Muscle of back (tissue), 11 donors: ENCODE measurements around the gene XXYLT1. TPM values are rescaled to one million over a fixed set of nuclear protein-coding genes. Genes with fewer than 3 reads are reported as not detected.
"Not testable (repeated sequence)": the region's sequence is repeated elsewhere in the genome, so short reads cannot be mapped to it uniquely, and the experiment has no call there.

Source experiments
- DNase-seq, 3 donors: peaks; one replicate each; pipeline versions ENCODE4 v3.0.0 to v3.0.0-alpha.2; 2013
- polyA plus RNA-seq, 10 donors: library from polyadenylated mRNA; unstranded; fragments of 120-200 nt; gene quantifications; one replicate each; pipeline ENCODE4 v1.2.1, GENCODE V29; 2013; ENCODE audit not compliant: insufficient read length in 10 of 10

XXYLT1 gene
- polyA plus RNA-seq, 10 donors: 17.8 to 32.2 (median 22.8) TPM

DNA sequence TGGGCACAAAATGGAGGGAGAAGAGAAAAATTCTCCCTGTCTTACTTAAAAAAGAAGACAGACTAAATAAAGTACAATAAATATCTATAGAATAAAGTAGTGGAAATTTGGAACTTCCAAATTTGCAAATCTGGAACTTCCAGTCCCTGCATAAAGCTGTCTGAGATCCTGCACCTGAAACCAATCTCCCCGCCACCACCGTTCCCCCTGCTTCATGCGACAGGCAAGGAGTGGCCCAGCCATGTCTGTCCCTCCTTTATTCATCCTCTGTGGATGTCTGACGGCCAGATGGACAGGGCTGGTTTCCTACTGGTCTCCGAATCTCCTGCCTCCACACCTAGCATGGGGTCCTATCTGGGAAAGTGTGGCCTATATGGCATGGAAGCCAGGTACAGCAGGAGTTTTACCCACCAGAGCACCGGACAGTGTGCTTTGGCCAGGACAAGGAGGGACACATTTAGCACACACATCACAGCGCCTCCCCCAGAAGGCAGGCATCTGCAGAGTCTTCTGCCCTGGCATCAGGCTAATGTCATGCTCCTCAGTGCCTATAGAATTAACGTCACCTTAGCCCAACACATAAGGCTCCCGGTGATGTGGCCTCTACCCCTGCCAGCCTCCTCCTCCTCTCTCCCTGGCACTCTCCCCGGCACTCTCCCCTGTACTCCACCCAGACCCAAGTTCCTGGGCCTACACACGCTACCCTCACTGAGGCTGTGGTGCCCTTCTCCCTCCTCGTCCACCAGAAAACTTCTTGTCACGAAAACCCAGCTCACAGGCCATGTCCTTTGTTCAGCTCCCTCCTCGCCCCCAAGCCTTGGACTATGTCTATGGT, 170.8 kb downstream of the XXYLT1 start:
- no peak for DNase-seq

DNA sequence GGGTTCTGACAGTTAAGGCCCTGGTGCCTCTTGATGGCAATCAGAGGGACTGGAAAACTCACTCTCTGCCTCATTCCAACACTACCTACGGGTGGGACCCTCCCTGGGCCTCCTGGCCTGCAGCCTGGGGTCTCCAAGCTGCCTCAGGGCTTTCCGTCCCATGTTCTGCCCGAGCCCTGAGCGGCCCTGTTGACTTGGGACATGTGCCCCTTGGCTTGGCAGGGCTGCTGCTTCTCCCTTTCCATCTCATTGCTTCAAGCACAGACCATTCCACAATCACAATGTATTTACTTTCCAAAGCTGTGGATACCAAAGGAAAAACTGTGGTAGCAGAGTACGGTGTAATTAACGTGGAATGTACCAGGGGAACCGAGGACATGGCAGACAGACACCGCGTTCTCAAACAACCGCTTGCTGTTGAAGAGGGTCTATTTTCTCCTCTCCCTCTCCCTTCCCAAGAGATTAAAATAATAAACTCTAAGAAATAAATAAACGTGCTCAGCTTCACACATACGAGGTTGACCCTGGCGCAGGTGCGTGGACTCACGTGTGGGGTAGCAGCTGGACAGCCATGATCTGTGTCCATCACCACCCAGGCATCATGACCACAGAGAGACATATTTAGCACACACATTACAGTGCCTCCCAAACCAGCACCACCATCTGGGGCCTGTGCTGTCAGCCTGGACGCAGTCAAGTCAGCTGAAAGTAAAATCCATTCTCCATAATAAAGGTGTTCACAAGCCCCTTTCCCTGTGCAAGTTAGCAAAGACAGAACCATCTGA, 172.0 kb downstream of the XXYLT1 start:
- no peak for DNase-seq

DNA sequence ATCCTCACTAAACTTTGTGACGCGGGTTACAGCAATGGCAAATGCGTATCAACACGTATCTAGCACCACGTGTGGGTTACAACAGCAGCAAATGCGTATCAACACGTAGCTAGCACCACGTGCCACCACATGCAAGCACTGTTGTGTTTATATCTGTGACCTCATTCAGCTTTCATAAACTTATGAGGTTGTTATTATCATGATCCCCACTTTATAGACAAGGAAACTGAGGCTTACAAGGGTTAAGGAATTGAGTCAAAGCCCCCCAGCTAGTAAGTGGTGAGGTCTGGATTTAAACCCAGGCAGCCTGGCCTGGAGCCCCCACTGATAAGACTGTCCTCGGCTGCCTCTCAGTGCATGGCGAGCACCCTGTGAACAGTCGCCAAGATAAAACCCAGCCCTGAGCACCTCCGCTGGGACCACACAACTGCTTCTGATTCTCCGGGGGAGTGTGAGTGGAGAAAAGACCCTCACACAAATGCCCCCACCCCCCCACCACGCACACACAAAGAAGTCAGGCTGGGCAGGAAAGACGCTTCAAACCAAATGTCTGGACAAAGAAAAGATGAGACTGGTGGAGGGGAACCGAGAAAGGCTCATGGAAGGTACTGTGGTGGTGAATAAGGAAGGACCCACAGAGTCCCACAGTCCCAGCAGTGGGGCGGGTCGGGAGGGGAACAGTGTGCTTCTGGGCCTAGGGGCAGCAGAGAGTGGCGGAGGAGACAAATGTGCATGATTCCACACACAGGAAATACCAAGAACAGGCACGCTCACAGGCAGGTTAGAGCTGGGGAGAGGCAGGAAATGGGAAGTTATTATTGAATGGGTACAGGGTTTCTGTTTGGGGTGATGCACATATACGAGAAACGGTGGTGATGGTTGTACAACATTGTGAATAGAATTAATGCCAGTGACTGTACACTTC, 173.4 kb downstream of the XXYLT1 start:
- DNase-seq: no peak

DNA sequence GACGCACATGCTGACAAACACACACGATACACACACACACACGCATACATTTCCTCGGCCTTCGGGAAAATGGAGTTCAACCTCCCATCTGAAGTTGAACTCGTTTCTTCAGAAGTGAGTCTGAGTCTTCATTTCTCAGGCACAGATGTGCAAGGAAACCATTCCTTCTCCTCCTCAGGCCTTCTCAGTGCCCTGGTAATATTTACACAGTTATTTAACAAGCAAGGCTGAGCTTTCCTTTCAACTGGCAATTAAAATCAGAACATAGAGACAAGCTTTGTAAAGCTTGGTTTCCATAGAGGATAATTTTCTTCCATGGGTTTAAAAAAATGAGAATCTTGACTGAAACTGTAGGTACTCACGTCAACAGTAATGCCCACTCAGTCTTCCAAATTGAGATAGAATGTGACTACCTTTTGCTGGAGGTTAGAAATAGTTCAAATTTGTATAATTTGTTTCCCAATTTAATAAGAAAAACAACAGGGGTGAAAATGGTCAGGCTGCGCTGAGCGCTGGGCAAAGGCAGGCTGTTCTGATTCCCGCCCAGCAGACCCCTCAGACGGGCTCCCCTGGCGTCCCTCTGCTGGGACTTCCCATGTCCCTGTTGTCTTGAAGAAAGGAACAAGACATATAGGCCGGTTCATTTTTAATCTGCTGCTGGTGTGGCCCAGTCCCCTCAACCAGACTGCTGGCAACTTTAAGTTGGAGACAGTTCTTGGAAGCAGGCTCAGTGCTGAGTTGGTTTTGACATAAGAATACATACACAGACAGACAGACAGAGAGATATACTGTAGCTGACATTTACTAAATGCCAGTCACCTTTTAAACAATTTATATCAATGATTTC, 174.3 kb downstream of the XXYLT1 start:
- no peak for DNase-seq

DNA sequence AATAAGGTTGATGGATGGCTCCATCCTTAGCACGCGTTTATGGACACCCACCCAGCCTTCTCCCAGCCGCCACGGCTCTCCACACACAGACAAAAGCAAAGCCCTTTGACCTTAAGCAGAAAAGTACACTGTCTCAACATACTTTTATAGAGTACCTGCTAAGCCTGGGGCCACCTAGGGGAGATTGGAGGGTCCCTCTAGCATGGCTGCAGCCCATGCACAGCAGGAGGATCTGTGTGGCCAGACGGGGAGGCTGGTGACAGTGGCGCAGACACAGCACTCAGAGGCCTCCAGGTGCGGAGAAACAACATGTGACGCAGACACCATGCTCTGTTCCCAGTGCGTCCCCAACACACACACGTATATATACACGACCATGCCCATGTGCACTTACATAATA, 174.9 kb downstream of the XXYLT1 start:
- DNase-seq: no peak

DNA sequence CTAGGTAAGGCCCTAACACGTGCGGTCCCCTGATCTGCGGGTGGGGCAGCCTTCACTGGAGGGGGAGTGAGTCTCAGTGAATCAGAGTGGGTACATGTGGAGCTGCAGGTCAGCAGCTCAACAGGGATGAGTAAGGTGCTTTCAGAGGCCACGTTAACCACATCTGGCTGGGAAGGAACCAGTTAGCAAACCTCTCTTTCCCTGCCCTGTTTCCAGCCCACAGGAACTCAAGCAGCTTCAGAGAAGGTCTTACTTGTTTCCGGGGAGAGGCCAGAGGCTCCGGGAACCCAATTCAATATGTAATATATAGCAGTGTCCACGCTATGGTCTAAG, 175.3 kb downstream of the XXYLT1 start:
- DNase-seq: no peak

DNA sequence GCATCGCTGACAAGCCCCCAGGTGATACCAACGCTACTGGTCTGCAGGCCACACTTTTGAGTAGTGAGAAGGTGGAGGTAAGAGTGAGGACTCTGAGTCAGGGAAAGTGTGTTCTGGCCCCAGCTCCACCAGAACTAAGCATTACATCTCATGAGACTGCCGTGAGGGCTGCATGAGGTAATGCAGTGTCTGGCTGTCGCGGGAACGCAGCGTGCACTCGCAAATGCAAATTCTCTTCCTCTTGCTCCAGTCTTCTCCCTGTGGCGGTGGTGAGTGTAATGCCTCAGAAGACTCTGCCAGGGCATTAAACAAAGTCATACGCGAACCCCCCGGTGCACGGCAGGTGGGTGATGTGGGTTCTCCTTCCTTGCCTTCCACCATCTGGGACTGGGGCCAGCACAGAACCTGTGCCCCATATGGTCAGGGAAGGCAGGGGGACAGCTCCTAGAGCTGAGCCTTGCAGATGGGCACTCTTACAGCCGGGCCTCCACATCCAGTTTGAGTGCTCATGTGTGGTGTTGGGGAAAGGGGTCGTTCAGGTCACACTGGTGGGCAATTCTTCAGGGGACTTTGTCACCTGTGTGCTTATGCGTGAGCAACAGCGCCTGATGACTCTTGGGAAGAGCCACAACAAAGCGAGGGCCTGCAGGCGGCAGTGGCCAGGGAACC, 175.8 kb downstream of the XXYLT1 start:
- peak in 2 of 3 donors; percentile 34 to 68 for DNase-seq

DNA sequence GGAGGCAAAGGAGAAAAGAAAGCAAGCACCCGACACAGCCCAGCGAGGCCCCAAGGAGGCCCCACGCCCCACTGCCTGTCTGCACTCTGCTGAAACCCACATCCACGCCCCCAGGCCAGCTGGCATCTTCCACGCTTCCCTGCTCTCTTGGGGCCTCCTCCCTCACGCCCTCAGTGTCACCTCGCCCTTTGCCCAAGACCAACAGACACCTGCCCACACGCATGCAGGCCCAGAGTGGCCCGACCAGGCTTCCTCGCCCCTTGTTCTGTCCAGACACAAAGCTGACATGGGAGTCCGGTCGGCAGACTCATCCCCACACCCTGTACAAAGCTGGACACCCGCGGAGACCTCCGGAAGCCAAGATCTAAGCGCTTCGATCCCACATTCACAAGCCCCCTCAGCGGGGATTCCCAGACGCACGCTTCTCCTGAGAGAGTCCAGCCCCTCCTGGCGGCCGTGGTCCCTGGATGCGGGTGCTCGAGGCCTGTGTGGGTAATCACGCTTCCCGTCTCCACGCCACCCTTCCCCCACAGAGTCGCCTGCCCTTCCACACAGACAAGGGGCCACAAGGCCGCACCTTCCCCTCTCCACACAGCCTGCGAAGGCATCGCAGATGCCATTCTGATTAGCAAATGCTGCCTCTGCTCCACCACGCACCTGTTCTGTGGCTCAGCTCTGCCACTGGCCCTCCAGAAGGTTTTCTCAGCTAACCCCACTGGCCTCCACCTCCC, 176.6 kb downstream of the XXYLT1 start:
- DNase-seq: peak in 2 of 3 donors; percentile 18 to 45

DNA sequence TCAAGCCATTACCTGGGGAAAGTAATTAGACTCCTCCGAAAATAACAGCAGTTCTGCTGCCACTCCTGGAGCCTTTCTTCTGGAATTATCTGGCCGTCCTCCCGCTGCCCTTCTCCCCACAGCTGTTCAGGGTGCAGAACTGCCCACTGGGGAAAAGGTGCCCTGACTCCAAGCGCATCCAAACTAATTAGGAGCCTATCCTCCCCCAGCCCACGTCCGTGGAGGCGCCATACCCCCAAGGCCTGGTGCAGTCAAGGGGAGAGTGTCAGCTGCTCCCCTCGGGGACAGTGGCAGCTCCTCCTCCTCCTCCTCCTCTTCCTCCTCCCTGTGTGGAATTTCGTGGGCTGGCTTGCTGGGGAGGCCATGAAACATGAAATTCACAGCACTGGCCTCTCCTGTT, 177.2 kb downstream of the XXYLT1 start:
- no peak for DNase-seq

DNA sequence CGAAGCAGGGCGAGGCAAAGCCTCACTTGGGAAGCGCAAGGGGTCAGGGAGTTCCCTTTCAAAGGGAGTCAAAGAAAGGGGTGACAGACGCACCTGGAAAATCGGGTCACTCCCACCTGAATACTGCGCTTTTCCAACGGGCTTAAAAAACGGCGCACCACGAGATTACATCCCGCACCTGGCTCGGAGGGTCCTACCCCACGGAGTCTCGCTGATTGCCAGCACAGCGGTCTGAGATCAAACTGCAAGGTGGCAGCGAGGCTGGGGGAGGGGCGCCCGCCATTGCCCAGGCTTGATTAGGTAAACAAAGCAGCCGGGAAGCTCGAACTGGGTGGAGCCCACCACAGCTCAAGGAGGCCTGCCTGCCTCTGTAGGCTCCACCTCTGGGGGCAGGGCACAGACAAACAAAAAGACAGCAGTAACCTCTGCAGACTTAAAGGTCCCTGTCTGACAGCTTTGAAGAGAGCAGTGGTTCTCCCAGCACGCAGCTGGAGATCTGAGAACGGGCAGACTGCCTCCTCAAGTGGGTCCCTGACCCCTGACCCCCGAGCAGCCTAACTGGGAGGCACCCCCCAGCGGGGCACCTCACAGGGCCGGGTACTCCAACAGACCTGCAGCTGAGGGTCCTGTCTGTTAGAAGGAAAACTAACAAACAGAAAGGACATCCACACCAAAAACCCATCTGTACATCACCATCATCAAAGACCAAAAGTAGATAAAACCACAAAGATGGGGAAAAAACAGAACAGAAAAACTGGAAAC, 182.9 kb downstream of the XXYLT1 start:
- DNase-seq: not testable (repeated sequence)

DNA sequence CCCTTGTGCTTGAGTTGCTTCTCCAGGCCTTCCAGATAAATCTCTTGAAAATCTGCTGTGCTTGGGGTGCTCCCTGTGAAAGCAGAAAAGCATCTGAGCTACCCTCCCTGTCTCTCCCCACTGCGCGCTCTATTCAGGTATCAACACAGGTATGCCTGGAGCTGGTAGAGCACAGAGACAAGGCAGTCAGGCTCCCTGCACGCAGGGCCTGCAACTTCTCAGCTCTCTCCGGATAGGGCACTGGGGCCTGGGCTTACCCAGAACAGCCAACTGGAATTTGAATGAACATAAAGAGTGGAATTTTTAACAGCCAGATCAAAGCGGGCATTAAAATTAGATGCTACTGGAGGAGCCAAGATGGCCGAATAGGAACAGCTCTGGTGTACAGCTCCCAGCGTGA, 183.6 kb downstream of the XXYLT1 start:
- DNase-seq: no peak

DNA sequence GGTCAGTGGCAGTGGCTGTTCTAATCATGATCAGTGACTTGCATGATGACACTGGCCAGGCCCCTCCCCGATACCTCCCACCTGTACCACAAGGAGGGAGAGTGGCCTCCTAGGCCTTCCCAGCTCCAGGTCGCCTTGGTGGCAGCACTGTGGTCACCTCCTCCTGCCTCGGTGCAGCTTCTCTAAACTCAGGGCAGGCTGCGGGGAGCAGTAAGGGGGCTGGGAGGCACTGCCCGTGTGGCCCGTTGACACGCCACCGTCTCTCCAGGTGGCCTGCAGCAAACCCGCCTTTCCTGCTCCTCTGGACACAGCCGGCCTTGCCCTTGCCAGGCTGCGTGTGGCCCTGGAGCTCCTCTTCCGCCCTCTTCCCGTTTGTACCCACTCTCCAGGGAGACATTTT, 184.1 kb downstream of the XXYLT1 start:
- DNase-seq: no peak

DNA sequence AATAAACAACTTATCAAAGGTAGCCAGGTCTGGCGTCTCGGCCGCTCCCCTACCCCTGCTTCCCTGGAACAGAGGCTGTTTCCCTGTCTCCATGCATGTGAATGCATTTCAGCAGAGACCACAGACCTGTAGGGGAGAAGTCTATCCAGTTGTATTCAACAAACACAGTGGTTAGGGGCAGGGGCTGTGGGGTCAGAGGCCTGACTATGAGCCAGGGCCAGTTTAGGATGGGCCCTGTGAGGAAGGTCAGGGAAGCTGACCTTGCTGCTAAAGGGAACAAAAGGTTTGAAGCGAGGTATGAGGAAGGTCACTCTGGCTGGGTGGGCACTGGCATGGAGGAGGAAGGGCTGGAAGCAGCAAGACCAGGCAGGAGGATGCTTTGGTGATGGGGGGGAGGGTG, 184.6 kb downstream of the XXYLT1 start:
- no peak for DNase-seq

DNA sequence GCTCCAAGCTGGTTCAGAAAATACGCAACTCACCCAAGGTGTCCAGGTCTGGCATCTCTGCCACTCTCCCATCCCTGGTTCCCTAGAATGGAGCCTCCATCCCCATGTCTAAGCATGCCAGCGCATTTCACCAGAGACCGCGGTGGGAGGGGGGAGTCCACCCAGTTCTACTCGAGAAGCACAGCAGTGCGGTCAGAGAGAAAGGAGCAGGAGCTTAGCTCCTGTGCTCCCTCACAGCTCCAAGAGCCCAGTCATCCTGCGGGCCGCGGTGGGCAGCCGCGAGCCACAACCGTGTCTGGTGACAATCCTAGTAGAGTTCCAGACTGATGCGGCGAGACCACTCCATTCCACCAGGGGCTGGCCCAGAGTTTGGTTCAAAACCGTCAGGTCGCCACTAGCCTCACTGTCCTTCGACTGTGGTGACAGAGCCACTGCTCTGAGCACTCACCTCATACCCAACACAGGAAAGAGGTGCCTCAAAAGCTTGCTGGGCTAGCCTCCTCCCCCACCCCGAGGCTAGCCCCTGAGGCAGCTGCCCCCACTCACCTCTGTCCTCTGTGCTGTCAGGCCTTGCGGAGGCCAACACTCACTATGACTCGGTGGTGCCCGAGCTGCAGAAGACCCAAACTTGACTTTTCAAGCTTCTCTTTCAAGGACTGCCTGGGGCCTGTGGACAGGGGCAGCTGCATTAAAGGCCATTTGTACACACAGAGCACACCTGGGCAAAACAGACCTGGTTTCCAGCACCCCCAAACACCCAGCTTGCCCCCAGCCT, 185.4 kb downstream of the XXYLT1 start:
- DNase-seq: no peak

DNA sequence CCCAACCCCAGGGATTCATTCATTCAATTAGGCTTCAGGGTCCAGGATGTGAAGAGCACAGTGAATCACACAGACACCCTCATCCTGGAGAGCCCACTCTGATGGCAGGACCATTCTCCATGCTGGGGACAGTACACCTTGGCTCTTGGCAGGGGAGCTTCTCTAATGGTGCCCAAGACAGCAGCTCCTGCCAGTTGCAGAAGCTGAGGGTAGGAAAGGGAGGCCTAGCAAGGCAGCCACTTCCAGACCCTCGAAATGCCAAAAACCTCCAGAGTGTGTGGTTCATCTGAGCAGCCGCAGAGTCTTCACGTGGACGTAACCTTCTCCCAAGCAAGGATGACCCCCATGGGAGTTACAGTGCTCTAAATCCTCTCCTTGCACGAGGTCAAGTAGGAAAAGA, 186.2 kb downstream of the XXYLT1 start:
- DNase-seq: no peak

DNA sequence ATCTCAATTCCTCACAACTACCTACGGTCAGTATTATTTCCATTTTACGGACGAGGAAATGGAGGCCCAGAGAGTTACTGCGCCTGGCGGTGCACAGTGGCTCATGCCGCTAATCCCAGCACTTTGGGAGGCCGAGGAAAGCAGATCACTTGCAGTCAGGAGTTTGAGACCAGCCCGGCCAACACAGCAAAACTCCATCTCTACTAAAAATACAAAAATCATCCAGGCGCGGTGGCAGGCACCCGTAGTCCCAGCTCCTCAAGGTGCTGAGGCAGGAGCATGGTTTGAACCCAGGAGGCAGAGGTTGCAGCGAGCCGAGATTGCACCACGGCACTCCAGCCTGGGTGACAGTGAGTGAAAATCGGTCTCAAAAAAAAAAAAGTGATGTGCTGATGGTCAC, 187.3 kb downstream of the XXYLT1 start:
- no peak for DNase-seq

DNA sequence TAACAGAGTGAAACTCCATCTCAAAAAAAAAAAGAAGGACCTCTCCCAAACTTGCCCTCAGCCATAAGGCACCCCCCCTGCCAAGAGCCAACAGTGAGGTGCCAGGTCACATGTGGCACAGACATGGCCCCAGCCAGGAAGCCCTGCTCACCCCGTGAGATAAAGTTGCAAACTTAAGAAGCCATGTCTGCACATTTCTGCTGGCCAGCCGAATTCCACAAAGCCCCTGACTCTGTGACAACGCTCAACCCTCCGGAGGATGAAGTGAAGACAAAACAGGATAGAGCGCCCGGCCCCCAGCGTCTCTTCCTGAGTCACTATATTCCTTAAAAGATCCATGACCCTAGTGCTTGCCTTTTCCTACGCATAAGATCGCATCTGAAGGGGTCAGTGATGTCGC, 188.1 kb downstream of the XXYLT1 start:
- DNase-seq: no peak

DNA sequence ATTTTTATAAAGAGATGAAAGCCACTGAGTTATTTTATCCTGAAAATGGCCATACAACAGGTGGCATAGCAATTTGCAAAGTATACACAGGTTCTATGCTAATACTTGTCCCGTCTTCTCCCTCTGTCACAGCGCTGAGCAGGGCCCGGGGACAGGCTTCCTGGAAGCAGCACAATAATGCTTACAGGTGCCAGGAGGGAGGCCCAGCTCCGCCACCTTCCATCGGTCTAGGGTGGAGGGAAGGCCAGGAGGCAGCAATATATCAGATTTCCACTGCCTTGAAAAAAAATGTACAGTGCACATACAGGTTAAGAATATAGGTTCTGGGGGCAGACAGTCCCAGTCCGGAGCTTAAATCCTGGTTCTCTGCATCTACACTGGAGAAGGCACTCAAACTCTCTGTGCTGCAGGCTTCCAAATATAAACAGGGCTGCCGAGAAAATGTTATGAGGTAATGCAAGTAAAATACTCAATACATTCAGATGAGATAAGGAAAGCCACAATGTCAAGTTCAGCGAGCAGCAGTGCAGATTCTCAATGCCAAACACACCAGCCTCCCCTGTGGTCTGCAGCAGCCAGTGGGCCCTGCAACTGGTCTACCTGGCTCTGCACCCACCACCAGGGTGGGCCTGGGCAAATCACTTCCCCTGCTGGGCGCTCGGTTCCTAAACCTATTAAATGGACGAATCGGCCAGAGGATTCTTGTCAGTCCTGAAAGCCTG, 189.6 kb downstream of the XXYLT1 start:
- DNase-seq: no peak
